CD4-positive, CD25-positive, alpha-beta regulatory T cell (primary cell): ENCODE results near the gene LHX3. TPM values are rescaled to one million over a fixed set of nuclear protein-coding genes. Genes with fewer than 3 reads are reported as not detected.
"Not testable (repeated sequence)": the region's sequence is repeated elsewhere in the genome, so short reads cannot be mapped to it uniquely, and the experiment has no call there.

ENCODE experiments used
- ATAC-seq, 2 donors: fragments of 150-1000 bp; cut with Tn5 transposase; one replicate each; pipeline ENCODE4 v1.10.0; 2021; ENCODE audit warnings: low read depth in 2 of 2, moderate number of reproducible peaks in 2 of 2, moderate library complexity in 1 of 2
- DNase-seq, 3 donors: peaks; one replicate each; pipeline versions ENCODE4 v3.0.0 to v3.0.0-alpha.2; 2012 to 2022; ENCODE audit warnings: mixed read lengths in 1 of 3
- H3K27ac ChIP-seq: one replicate; pipeline ENCODE4 v1.7.0; 2013; ENCODE audit warnings: mild to moderate bottlenecking, low read length; ENCODE audit not compliant: insufficient read depth, poor library complexity, severe bottlenecking
- H3K27me3 ChIP-seq: one replicate; pipeline ENCODE4 v1.7.0; 2013; ENCODE audit warnings: low read length; ENCODE audit not compliant: control insufficient read depth, insufficient read depth
- H3K36me3 ChIP-seq: one replicate; pipeline ENCODE4 v1.7.0; 2013; ENCODE audit warnings: mild to moderate bottlenecking, low read length, moderate library complexity; ENCODE audit not compliant: control insufficient read depth, insufficient read depth
- H3K4me1 ChIP-seq: 2 replicates; pipeline ENCODE4 v1.7.0; 2013; ENCODE audit warnings: mild to moderate bottlenecking, low read length; ENCODE audit not compliant: insufficient read depth, control insufficient read depth, poor library complexity, severe bottlenecking
- H3K4me3 ChIP-seq: one replicate; pipeline ENCODE4 v1.7.0; 2013; ENCODE audit warnings: low read depth, mild to moderate bottlenecking, low read length, moderate library complexity
- H3K9me3 ChIP-seq, 2 experiments: 1 replicate in 1 of 2; 2 replicates in 1 of 2; pipeline ENCODE4 v1.7.0; 2013; ENCODE audit warnings: low read length in 2 of 2, mild to moderate bottlenecking in 1 of 2, moderate library complexity in 1 of 2; ENCODE audit not compliant: control insufficient read depth in 2 of 2
- H3K27ac Mint-ChIP-seq, 3 donors: one replicate each; pipeline ENCODE4 v1.8.0; 2020 to 2022; ENCODE audit warnings: mild to moderate bottlenecking in 3 of 3, mixed read lengths in 3 of 3, moderate library complexity in 2 of 3
- H3K27me3 Mint-ChIP-seq: one replicate; pipeline ENCODE4 v1.8.0; 2022; ENCODE audit warnings: mild to moderate bottlenecking, mixed read lengths
- H3K36me3 Mint-ChIP-seq: one replicate; pipeline ENCODE4 v1.8.0; 2020; ENCODE audit warnings: mixed read lengths
- H3K4me1 Mint-ChIP-seq, 4 donors: one replicate each; pipeline ENCODE4 v1.8.0; 2020 to 2022; ENCODE audit warnings: mixed read lengths in 4 of 4, mild to moderate bottlenecking in 1 of 4
- H3K4me3 Mint-ChIP-seq, 4 donors: one replicate each; pipeline ENCODE4 v1.8.0; 2020 to 2022; ENCODE audit warnings: mild to moderate bottlenecking in 4 of 4, mixed read lengths in 4 of 4, moderate library complexity in 3 of 4
- H3K9me3 Mint-ChIP-seq, 7 donors: one replicate each; pipeline ENCODE4 v1.8.0; 2020 to 2022; ENCODE audit warnings: mixed read lengths in 7 of 7, mild to moderate bottlenecking in 3 of 7, moderate library complexity in 2 of 7
- polyA plus RNA-seq, 4 donors: library from polyadenylated mRNA; unstranded; fragments of 300-500 nt; fragmentation: Illumina TruSeq; gene quantifications; one replicate each; pipeline ENCODE4 v1.2.3, GENCODE V29; 2021
- total RNA-seq: library from RNA; stranded (reverse); gene quantifications from one replicate; pipeline ENCODE4 v1.2.3, GENCODE V29; 2022

The LHX3 gene
- total and polyA plus RNA-seq, 5 donors from 2014 or later = not detected

DNA sequence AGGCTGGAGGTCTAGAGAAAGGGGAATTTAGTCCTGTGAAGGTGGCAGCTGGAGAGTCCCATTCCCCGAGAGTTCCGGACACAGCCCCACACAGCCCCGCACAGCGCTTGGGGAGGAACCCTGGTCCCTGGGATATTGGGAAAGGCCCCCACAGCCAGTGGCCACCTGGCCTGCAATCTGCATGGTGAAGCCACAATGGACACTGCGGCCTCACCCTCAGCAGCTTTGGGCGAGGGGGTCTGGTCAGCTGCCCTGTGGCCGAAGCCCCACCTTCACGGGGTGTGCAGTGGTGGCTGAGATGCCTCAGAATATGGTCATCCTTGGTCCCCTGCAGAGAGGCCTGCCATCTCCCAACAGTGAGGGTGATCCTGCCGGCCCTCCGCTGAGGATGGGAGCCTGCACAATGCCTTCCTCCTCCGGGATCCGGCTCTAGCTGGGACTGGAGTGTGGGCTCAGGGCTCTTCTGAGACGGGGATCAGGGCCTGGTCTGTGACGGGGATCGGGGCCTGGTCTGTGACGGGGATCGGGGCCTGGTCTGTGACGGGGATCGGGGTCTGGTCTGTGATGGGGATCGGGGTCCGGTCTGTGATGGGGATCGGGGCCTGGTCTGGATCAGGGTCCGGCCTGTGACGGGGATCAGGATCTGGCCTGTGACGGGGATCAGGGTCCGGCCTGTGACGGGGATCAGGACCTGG, 52.9 kb downstream of the LHX3 start:
- H3K36me3 ChIP-seq = no peaks in the 10 kb centered on the region
- no peaks in the 10 kb centered on the region for H3K9me3 ChIP-seq
- H3K4me3 ChIP-seq = no peak overlapping the region
- no peak overlapping the region for H3K27ac Mint-ChIP-seq
- H3K27ac ChIP-seq = no peak overlapping the region
- no peaks in the 10 kb centered on the region for H3K27me3 ChIP-seq
- no peaks in the 10 kb centered on the region for H3K4me1 ChIP-seq
- H3K4me3 Mint-ChIP-seq = no peak overlapping the region
- H3K4me1 Mint-ChIP-seq = no peaks in the 10 kb centered on the region
- H3K27me3 Mint-ChIP-seq = peaks cover 5% of the 10 kb centered on the region
- ATAC-seq (no peak), DNase-seq (no peak)
- no peaks in the 10 kb centered on the region for H3K36me3 Mint-ChIP-seq
- no peaks in the 10 kb centered on the region for H3K9me3 Mint-ChIP-seq

- ATAC-seq = no peak
- Histone ChIP-seq H3K27ac (no peak overlapping the region), H3K4me1 (no peaks in the 10 kb centered on the region), H3K27me3 (no peaks in the 10 kb centered on the region), H3K4me3 (no peak overlapping the region), H3K9me3 (no peaks in the 10 kb centered on the region), H3K36me3 (no peaks in the 10 kb centered on the region)
- no peak overlapping the region for H3K27ac Mint-ChIP-seq
- no peaks in the 10 kb centered on the region for H3K4me1 Mint-ChIP-seq
- no peak overlapping the region for H3K4me3 Mint-ChIP-seq
- H3K9me3 Mint-ChIP-seq = no peaks in the 10 kb centered on the region
- no peak for DNase-seq
- peaks cover 5% of the 10 kb centered on the region for H3K27me3 Mint-ChIP-seq
- H3K36me3 Mint-ChIP-seq = no peaks in the 10 kb centered on the region
Observed at GRCh38 chr9:136151214-136151804, 53.6 kb downstream of the LHX3 start.

DNA sequence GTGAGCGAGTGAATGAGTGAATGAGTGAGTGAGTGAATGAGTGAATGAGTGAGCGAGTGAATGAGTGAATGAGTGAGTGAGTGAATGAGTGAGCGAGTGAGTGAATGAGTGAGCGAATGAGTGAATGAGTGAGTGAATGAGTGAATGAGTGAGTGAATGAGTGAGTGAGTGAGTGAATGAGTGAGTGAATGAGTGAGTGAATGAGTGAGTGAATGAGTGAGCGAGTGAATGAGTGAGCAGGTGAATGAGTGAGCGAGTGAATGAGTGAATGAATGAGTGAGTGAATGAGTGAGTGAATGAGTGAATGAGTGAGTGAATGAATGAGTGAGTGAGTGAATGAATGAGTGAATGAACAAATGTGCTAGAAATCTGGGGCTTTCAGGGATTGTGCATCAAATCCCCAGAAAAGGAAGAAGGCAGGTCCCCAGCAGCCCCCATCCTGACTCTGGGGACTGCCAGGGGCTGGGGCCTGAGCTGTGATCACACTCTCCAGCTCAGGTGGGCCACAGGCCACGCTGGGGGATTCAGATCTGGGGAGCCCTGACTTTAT, 54.2 kb downstream of the LHX3 start:
- not testable (repeated sequence) for H3K27ac Mint-ChIP-seq, H3K4me3 ChIP-seq, H3K4me3 Mint-ChIP-seq, H3K4me1 Mint-ChIP-seq, H3K27ac ChIP-seq, H3K9me3 ChIP-seq, H3K27me3 ChIP-seq, H3K9me3 Mint-ChIP-seq, H3K36me3 ChIP-seq, ATAC-seq, H3K4me1 ChIP-seq, DNase-seq, H3K36me3 Mint-ChIP-seq, H3K27me3 Mint-ChIP-seq

GRCh38 chr9:136149853-136150252, 55.1 kb downstream of the LHX3 start:
- H3K36me3 ChIP-seq = no peaks in the 10 kb centered on the region
- no peak overlapping the region for H3K4me3 ChIP-seq
- no peak overlapping the region for H3K27ac ChIP-seq
- ATAC-seq (no peak), DNase-seq (no peak)
- no peaks in the 10 kb centered on the region for H3K9me3 Mint-ChIP-seq
- H3K27me3 Mint-ChIP-seq = peaks cover under 1% of the 10 kb centered on the region
- no peaks in the 10 kb centered on the region for H3K36me3 Mint-ChIP-seq
- no peaks in the 10 kb centered on the region for H3K27me3 ChIP-seq
- no peaks in the 10 kb centered on the region for H3K4me1 ChIP-seq
- H3K4me3 Mint-ChIP-seq = no peak overlapping the region
- H3K4me1 Mint-ChIP-seq = no peaks in the 10 kb centered on the region
- H3K9me3 ChIP-seq = no peaks in the 10 kb centered on the region
- H3K27ac Mint-ChIP-seq = no peak overlapping the region

GRCh38 chr9:136149337-136149736, 55.6 kb downstream of the LHX3 start:
- DNase-seq (no peak), ATAC-seq (no peak)
- H3K9me3 ChIP-seq = no peaks in the 10 kb centered on the region
- no peaks in the 10 kb centered on the region for H3K4me1 ChIP-seq
- no peaks in the 10 kb centered on the region for H3K36me3 ChIP-seq
- no peaks in the 10 kb centered on the region for H3K4me1 Mint-ChIP-seq
- no peak overlapping the region for H3K4me3 Mint-ChIP-seq
- H3K4me3 ChIP-seq = no peak overlapping the region
- H3K27me3 Mint-ChIP-seq = no peaks in the 10 kb centered on the region
- H3K27me3 ChIP-seq = no peaks in the 10 kb centered on the region
- H3K27ac Mint-ChIP-seq = no peak overlapping the region
- no peaks in the 10 kb centered on the region for H3K36me3 Mint-ChIP-seq
- H3K9me3 Mint-ChIP-seq = no peaks in the 10 kb centered on the region
- H3K27ac ChIP-seq = no peak overlapping the region

- Mint-ChIP-seq H3K9me3 (no peaks in the 10 kb centered on the region), H3K4me1 (no peaks in the 10 kb centered on the region), H3K4me3 (no peak overlapping the region), H3K36me3 (no peaks in the 10 kb centered on the region), H3K27me3 (no peaks in the 10 kb centered on the region), H3K27ac (no peak overlapping the region)
- no peaks in the 10 kb centered on the region for H3K27me3 ChIP-seq
- H3K9me3 ChIP-seq = no peaks in the 10 kb centered on the region
- H3K4me3 ChIP-seq = no peak overlapping the region
- DNase-seq = no peak
- no peak overlapping the region for H3K27ac ChIP-seq
- no peak for ATAC-seq
- H3K4me1 ChIP-seq = no peaks in the 10 kb centered on the region
- no peaks in the 10 kb centered on the region for H3K36me3 ChIP-seq
Observed at GRCh38 chr9:136148766-136149165, 56.2 kb downstream of the LHX3 start.

DNA sequence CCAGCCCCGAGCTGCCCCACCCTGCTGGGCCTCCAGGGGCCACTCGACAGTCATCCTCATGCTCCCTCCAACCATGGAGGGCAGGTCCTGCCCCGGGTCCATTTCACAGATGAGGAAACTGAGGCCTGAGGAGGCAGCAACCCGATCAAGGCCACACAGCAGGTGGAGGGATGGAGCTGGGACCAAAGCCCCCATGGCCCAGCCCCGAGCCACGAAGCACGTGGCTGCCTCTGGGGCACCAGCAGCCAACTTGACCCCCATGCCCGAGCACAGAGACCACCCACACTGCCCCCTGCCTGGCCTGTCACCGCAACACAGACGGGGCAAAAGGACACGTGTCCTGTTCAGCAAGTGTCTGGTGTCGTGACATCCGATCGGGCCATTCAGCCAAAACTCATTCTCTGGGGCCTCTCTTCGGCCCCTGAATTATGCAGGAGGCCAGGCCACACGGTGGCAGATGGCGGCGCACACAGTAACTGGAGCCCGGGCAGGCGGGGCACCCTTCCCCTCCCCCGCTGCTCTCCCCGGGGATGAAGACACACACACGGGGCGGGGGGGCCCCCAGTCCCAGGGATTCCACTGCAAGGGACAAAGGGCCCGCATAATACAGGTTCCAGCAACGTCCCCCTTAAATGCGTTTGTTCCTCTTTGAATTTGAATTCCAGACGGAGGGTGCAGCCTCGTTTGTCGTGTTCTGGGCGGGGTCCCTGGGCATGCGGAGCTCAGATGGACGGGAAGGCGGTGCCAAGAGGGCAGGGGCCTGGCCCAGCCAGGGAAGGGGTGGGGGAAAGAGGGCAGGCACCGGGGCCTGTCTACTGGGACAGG, 56.8 kb downstream of the LHX3 start:
- DNase-seq (no peak), ATAC-seq (no peak)
- H3K27ac ChIP-seq = no peak overlapping the region
- Mint-ChIP-seq H3K27ac (no peak overlapping the region), H3K4me1 (no peaks in the 10 kb centered on the region), H3K9me3 (no peaks in the 10 kb centered on the region), H3K36me3 (no peaks in the 10 kb centered on the region), H3K27me3 (no peaks in the 10 kb centered on the region), H3K4me3 (no peak overlapping the region)
- no peaks in the 10 kb centered on the region for H3K9me3 ChIP-seq
- no peaks in the 10 kb centered on the region for H3K36me3 ChIP-seq
- no peaks in the 10 kb centered on the region for H3K4me1 ChIP-seq
- H3K4me3 ChIP-seq = no peak overlapping the region
- no peaks in the 10 kb centered on the region for H3K27me3 ChIP-seq
